Retinal pigment epithelial cell (primary cell): Measurements from ENCODE around the gene SCARB1.

Experiments
- DNase-seq: peaks from one replicate; pipeline ENCODE4 v3.0.0-alpha.2; 2010; ENCODE audit warnings: low read depth
- H3K4me3 ChIP-seq: 2 replicates; pipeline ENCODE4 v1.5.1; 2011; ENCODE audit warnings: mild to moderate bottlenecking, low read length, control low read depth, moderate library complexity
- TF ChIP-seq, protein P1 (sequence below): conservative IDR thresholded peaks from 2 replicates; pipeline ENCODE4 v1.5.1; 2011; ENCODE audit warnings: low read depth, low read length, control low read depth, inconsistent platforms

SCARB1 gene

DNA sequence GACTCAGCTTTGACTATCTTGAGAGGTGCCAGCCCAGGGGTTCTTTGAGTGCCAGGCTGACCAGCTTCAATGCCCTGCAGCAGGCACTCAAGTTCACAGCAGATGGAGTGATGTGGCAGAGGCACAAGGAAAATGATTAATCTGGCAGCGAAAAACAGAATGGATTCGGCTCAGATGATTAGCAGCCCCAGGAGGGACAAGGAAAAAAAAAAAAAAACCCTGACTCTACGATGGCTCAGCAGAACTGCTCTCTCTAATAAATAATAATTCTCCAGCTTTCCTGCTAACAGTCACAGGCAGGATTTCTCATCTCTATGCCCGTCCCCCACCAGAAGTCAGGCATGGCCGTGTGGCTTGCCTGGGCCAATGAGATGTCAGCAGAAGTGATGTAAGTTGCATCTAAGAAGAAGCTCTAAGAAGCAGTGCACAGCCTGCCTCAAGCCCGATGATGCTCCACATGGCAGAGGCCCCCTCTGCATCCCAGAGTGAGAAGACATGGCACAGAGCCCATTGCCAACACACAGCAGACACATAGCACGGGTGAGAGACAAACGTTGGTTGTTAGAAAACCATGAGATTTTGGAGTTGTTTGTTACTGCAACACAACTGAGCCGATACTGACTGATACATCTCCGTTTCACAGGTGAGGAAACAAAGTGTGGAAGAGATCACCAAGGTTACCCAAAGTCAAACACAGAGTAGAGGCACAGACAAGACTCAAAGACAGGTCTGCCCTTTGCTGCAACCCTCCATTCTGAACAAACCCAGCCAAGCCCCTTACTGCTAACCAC lies 111.0 kb downstream of the SCARB1 start:
- TF ChIP-seq, protein P1, sequence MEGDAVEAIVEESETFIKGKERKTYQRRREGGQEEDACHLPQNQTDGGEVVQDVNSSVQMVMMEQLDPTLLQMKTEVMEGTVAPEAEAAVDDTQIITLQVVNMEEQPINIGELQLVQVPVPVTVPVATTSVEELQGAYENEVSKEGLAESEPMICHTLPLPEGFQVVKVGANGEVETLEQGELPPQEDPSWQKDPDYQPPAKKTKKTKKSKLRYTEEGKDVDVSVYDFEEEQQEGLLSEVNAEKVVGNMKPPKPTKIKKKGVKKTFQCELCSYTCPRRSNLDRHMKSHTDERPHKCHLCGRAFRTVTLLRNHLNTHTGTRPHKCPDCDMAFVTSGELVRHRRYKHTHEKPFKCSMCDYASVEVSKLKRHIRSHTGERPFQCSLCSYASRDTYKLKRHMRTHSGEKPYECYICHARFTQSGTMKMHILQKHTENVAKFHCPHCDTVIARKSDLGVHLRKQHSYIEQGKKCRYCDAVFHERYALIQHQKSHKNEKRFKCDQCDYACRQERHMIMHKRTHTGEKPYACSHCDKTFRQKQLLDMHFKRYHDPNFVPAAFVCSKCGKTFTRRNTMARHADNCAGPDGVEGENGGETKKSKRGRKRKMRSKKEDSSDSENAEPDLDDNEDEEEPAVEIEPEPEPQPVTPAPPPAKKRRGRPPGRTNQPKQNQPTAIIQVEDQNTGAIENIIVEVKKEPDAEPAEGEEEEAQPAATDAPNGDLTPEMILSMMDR = no peak
- DNase-seq = no peak
- H3K4me3 ChIP-seq = no peak overlapping the region

DNA sequence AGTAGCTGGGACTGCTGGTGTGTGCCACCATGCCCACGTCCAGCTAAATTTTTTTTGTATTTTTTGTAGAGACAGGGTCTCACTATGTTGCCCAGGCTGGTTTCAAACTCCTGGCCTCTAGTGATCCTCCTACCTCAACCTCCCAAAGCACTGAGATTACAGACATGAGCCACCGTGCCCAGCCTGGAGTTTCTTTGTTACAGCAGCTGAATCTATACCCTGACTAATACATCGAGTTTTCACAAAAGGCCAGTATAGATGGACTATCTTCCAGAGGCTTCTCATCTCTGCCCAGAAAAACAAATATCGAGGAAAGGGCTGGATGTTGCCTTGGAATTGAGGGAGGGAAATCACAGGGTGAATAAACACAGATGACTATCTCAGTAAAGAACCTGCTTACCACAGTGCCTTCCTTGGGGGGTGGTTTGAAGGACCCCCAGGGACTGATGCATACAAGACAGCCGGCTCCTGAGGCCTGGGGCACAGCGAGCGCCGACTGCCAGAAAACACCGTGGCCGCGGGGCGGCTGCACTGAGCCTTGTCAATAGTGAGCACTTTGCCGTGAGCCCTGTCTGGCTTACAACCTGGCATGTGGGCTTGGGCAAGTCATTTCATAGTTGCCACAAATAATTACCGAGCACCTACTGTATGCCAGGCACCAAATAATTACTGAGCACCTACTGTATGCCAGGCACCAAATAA lies 111.9 kb downstream of the SCARB1 start:
- TF ChIP-seq, protein P1 = no peak
- no peak for DNase-seq
- no peak overlapping the region for H3K4me3 ChIP-seq

DNA sequence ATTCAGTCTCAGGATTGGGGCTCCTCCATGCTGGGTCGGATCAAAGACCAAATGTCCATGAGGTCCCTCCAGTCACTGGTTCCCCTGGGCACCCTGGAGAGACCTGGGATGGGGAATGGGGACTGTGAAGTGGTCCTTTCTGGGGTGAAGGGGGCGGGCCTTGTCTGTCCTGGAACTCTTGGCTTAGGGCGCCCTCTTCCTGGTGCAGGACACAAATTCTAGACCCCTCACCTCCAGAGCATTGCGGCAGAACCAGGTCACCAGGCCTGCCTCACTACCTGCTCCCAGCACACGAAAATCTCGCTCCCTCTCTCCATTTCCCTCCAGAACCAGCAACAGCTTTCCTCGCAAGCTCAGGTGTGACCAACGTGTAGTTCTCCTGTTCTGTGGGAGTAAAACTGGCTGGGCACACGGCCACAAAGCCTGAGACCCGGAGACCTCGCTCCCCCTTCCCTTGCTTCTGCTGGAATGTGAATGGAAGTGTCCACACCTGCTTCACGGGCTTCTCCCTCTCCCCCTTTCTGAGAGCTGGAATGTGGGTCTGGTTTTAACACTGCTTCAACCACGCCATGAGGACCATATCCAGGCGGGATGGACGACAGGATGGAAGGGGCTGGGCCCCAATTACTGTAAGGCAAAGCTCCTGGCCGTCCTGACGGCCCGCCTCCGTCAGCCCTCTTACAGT lies 112.7 kb downstream of the SCARB1 start:
- TF ChIP-seq, protein P1 = peak; percentile 49
- no peak for DNase-seq
- H3K4me3 ChIP-seq = no peak overlapping the region

DNA sequence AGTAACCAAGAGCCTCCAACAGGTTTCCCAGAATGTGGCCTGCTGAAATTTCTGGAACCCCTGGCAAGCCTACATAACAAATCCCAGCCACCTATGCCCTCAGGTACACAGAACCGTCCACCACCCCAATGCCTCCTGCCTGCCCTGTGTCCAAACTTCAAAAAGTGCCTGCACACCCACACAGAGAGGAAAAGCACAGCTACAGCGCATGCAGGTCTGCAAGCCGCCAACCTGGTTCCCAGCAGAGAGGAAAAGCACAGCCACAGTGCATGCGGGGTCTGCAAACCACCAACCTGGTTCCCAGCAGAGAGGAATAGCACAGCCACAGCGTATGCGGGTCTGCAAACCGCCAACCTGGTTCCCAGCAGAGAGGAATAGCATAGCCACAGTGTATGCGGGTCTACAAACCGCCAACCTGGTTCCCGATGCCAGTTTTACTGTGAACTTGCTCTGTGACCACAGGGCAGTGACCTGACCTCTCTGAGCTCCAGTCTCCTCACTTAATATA lies 113.5 kb downstream of the SCARB1 start:
- TF ChIP-seq, protein P1 = no peak
- no peak for DNase-seq

DNA sequence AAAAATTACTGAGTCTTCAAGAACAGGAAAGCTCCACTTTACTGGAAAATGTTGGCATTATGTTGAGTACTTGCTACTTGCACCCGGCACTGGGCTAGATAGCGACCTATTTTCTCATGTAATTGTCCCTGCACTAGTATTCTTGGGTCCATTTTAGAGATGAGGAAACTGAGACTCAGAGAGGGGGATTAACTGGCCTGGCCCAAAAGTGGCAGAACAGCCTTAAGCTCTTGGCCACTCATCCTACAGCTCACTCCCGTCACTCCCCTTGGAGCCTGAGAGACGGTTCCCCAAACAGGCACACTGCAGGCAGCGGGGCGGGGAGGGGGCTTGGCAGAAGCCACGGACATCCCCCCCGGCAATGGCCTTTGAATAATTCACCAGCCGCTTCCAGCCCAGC lies 113.9 kb downstream of the SCARB1 start:
- DNase-seq = no peak
- H3K4me3 ChIP-seq = no peak overlapping the region
- TF ChIP-seq, protein P1 = no peak

More for the DNA sequence above, 113.5 kb downstream of the SCARB1 start:
- no peak overlapping the region for H3K4me3 ChIP-seq

DNA sequence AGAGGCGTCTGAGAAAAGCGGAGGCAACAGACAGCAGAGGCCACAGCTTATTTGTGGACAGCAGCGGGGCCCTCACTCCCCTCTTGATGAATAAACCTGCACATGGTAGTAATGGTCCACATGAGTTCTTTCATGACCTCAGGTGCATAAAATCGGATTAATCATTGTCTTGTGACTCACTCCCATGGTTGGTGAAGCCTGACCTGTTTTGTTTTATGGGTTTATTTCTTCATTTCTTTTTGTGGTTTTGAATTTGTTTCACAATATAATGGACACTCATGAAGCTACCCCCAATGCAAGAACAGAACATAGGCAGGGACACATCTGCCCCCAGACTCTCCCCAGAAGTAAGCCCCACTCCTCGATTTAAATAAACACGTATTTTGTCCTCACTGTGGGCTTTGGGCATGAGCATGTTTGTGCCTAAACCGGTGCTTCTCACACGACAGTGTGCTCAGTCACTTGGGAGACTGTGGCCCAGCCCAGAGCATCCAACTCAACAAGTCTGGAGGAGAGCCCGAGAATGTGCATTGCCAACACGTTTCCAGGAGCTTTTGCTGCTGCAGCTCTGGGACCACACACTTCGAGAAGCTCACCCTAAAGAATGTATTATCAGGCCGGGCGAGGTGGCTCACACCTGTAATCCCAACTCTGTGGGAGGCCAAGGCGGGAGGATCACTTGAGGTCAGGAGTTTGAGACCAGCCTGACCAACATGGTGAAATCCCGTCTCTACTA lies 116.1 kb downstream of the SCARB1 start:
- TF ChIP-seq, protein P1 = no peak
- H3K4me3 ChIP-seq = no peak overlapping the region
- peak; percentile 92 for DNase-seq
